DND-41 (cell line): ENCODE results near the gene IL22RA1.

Source experiments
- CTCF ChIP-seq: IDR thresholded peaks from 2 replicates; pipeline ENCODE4 v1.5.1; 2012; ENCODE audit warnings: borderline replicate concordance, low read length, moderate library complexity, mild to moderate bottlenecking; ENCODE audit not compliant: poor library complexity, severe bottlenecking; ENCODE audit errors: extremely low read depth
- EZH2 ChIP-seq: IDR thresholded peaks from 3 replicates; pipeline ENCODE4 v1.6.1; 2012; ENCODE audit warnings: borderline replicate concordance, low read depth, mild to moderate bottlenecking, moderate library complexity, low read length, inconsistent platforms; ENCODE audit not compliant: severe bottlenecking

GRCh38 chr1:24179251-24179840, 36.4 kb upstream of the IL22RA1 start:
- TF ChIP-seq CTCF: no peak
- no peak for TF ChIP-seq EZH2
